ENCODE results near the gene TCOF1. TPM values are rescaled to one million over a fixed set of nuclear protein-coding genes. Genes with fewer than 3 reads are reported as not detected.

The TCOF1 gene
- total RNA-seq, 4 donors from 2014 or later: 32.1 to 64.8 (median 38.7) TPM

DNA sequence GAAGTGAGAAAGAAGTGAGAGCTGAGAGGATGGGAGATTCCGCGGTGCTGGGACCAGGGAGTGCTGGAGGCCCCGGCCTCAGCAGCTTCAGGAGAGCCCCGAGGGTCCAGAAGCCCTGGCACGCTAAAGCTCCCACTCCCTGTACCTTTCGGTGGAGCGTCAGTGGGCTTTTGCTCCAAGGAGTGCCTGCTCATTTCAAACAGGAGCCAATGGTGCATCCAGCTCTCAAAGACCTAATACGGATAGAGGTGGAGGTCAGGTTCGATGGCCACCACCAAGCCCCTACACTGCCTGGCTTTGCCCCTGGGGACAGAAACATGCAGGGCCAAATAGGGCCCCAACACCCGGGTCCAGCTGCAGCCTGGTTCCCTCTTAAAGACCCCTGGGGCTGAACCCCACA is 47.0 kb downstream of the TCOF1 start:
- H3K27me3 ChIP-seq: no peaks in the 10 kb centered on the region
- 84 to 88% methylated on average over 10 of the region's 10 CpGs for WGBS, 2 donors
- no peak for DNase-seq (ENCODE audit: low spot score in 2 of 2)

DNA sequence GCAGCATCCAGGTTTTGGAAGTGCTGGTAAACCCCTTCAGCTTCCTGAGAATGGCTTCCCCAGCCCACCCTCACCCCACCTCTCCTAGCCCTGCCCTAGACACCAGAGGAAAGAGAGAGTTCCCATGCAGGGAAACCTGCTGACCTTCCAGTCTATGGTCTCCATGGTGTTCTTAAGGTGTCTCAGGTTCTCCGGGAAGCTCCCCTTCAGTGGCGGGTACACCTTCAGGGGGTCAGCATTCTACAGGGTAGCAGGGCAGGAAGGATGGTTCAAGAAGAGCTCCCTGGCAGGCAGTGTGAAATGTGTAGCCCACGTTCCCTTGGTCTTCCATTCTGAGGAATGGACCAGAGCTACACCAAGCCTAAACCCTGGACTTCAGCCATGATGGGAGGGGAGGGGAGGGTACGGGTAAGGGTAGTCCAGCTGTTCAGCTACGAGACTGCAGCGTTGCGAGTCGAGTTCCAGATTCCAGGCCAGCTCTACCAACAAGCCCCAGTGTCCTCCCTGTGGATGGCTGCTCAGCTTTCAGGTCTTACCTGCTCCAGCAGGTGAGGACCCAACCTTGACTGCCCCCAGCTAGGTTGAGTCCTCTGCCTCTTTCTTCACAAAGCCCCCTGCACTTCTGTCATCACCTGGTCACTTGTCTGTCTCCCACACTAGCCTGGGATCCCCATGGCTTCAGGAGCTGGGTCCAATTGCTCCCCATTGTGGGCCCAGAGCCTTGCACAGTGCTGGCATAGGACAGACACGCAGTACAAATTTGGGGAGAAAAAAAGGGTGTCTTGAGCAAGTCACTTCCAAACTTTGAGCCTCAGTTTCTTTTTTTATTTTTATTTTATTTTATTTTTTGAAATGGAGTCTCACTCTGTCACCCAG is 47.7 kb downstream of the TCOF1 start:
- TF ChIP-seq, protein P1, sequence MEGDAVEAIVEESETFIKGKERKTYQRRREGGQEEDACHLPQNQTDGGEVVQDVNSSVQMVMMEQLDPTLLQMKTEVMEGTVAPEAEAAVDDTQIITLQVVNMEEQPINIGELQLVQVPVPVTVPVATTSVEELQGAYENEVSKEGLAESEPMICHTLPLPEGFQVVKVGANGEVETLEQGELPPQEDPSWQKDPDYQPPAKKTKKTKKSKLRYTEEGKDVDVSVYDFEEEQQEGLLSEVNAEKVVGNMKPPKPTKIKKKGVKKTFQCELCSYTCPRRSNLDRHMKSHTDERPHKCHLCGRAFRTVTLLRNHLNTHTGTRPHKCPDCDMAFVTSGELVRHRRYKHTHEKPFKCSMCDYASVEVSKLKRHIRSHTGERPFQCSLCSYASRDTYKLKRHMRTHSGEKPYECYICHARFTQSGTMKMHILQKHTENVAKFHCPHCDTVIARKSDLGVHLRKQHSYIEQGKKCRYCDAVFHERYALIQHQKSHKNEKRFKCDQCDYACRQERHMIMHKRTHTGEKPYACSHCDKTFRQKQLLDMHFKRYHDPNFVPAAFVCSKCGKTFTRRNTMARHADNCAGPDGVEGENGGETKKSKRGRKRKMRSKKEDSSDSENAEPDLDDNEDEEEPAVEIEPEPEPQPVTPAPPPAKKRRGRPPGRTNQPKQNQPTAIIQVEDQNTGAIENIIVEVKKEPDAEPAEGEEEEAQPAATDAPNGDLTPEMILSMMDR (IDR thresholded peaks at IDR 0.05): no peak
- TF ChIP-seq EP300 (IDR thresholded peaks at IDR 0.05) (no peak), POLR2A (IDR thresholded peaks at IDR 0.05) (no peak)
- Histone ChIP-seq H3K9me3 (no peaks in the 10 kb centered on the region), H3K27ac (peak overlapping the region in 1 of 4 donors; percentile 10), H3K27me3 (no peaks in the 10 kb centered on the region), H3K4me1 (peaks cover 0 to 25% (median 13%) of the 10 kb centered on the region in 4 donors), H3K4me3 (no peak overlapping the region), H3K36me3 (peaks cover 0 to 73% (median 45%) of the 10 kb centered on the region in 3 donors)
- DNase-seq (ENCODE audit: low spot score in 2 of 2): no peak
- WGBS, 2 donors: 79 to 88% methylated on average over 8 to 9 of the region's 9 CpGs

More for the DNA sequence above, 47.0 kb downstream of the TCOF1 start:
- Histone ChIP-seq H3K4me3 (no peak overlapping the region), H3K9me3 (no peaks in the 10 kb centered on the region), H3K36me3 (peaks cover 0 to 79% (median 45%) of the 10 kb centered on the region in 3 donors), H3K27ac (no peak overlapping the region), H3K4me1 (peaks cover 0 to 20% (median 9%) of the 10 kb centered on the region in 4 donors)
- TF ChIP-seq POLR2A (IDR thresholded peaks at IDR 0.05): no peak
- TF ChIP-seq, protein P1 (IDR thresholded peaks at IDR 0.05): no peak
- TF ChIP-seq EP300 (IDR thresholded peaks at IDR 0.05): no peak

GRCh38 chr5:150406103-150406722 is 48.7 kb downstream of the TCOF1 start:
- peaks cover 0 to 28% (median 19%) of the 10 kb centered on the region in 4 donors for H3K4me1 ChIP-seq
- no peaks in the 10 kb centered on the region for H3K27me3 ChIP-seq
- peak overlapping the region in 1 of 4 donors; percentile 10 for H3K27ac ChIP-seq
- TF ChIP-seq, protein P1 (IDR thresholded peaks at IDR 0.05): no peak
- TF ChIP-seq POLR2A (IDR thresholded peaks at IDR 0.05) (no peak), EP300 (IDR thresholded peaks at IDR 0.05) (no peak)
- H3K9me3 ChIP-seq: no peaks in the 10 kb centered on the region
- H3K4me3 ChIP-seq: no peak overlapping the region
- peaks cover 0 to 63% (median 40%) of the 10 kb centered on the region in 3 donors for H3K36me3 ChIP-seq
- no peak for DNase-seq (ENCODE audit: low spot score in 2 of 2)
- 73 to 82% methylated on average over 4 of the region's 4 CpGs for WGBS, 2 donors

GRCh38 chr5:150406723-150407095 is 49.2 kb downstream of the TCOF1 start:
- Histone ChIP-seq H3K27ac (peak overlapping the region in 1 of 4 donors; percentile 91), H3K36me3 (peaks cover 0 to 58% (median 37%) of the 10 kb centered on the region in 3 donors), H3K4me1 (peaks cover 0 to 29% (median 21%) of the 10 kb centered on the region in 4 donors), H3K4me3 (no peak overlapping the region), H3K27me3 (no peaks in the 10 kb centered on the region), H3K9me3 (no peaks in the 10 kb centered on the region)
- TF ChIP-seq EP300 (IDR thresholded peaks at IDR 0.05) (no peak), POLR2A (IDR thresholded peaks at IDR 0.05) (no peak)
- TF ChIP-seq, protein P1 (IDR thresholded peaks at IDR 0.05): no peak
- no peak for DNase-seq (ENCODE audit: low spot score in 2 of 2)
- WGBS, 2 donors: 74 to 75% methylated on average over 10 of the region's 10 CpGs

All from tibial nerve (tissue), 4 donors.